K562 (cell line): ENCODE measurements around the gene ZNF316. TPM values are rescaled to one million over a fixed set of nuclear protein-coding genes. Genes with fewer than 3 reads are reported as not detected.
A peak's percentile ranks its signal among the peaks of the same experiment; 100 is the strongest.

Source experiments
- ATAC-seq: fragments of 200-7000 bp; cut with Tn5 transposase; 3 replicates; pipeline ENCODE4 v1.9.1; 2020; ENCODE audit warnings: moderate library complexity
- BruUV-seq: library from RNA; stranded (reverse); fragments of 400-500 nt; replicated peaks from 2 replicates; lab custom pipeline; 2021; lab: Mats Ljungman, UMichigan
- CTCF ChIA-PET: fragments of 300-600 bp; formaldehyde crosslinking; extraction: SDS; loops from one replicate; lab custom pipeline; 2021; ENCODE audit warnings: low intra/inter-chr PET ratio; lab: Yijun Ruan, JAX
- POLR2A ChIA-PET: fragments of 300-600, 350-650 bp; sonication (Branson Sonifier 250); formaldehyde crosslinking; extraction: SDS; loops from one replicate; lab custom pipeline; 2021; ENCODE audit warnings: antibody characterized with exemption, inconsistent platforms; lab: Yijun Ruan, JAX
- DNase-seq, 4 experiments: peaks; one replicate each; pipeline versions ENCODE4 v3.0.0 to v3.0.0-alpha.2; 2011 to 2018; ENCODE audit warnings: low spot score in 3 of 4, mixed read lengths in 3 of 4; ENCODE audit errors: extremely low read depth in 1 of 4
- FAIRE-seq: peaks from 2 replicates; lab custom pipeline; 2011; peaks lifted over from hg19 to GRCh38; lab: Jason Lieb, UNC
- H2AFZ ChIP-seq: 2 replicates; pipeline ENCODE4 v1.6.0; 2011; ENCODE audit warnings: low read depth, low read length, control low read depth, inconsistent platforms
- H3K27ac ChIP-seq: fragments of 200-600 bp; 3 replicates; pipeline ENCODE4 v1.8.0; 2011; ENCODE audit warnings: low read depth, mild to moderate bottlenecking, control low read depth, inconsistent platforms, low read length, moderate library complexity, mixed read lengths; ENCODE audit errors: extremely low read depth
- H3K27me3 ChIP-seq, 2 experiments: fragments of 300-600 bp in 1 of 2; 2 replicates in 1 of 2; 3 replicates in 1 of 2; pipeline versions ENCODE4 v1.6.0 to v1.8.0; 2011; ENCODE audit warnings: inconsistent platforms in 2 of 2, low read length in 2 of 2, mild to moderate bottlenecking in 1 of 2, mixed read lengths in 1 of 2, moderate library complexity in 1 of 2; ENCODE audit not compliant: control insufficient read depth in 2 of 2, insufficient read depth in 2 of 2
- H3K36me3 ChIP-seq: fragments of 300-600 bp; 3 replicates; pipeline ENCODE4 v1.8.0; 2011; ENCODE audit warnings: mild to moderate bottlenecking, low read length, inconsistent platforms; ENCODE audit not compliant: control insufficient read depth, insufficient read depth
- H3K4me1 ChIP-seq, 2 experiments: fragments of 200-600 bp in 1 of 2; replicated peaks in 1 of 2; 2 replicates in 1 of 2; 3 replicates in 1 of 2; pipeline versions ENCODE4 v1.5.1 to v1.8.0; 2011; ENCODE audit warnings: inconsistent platforms in 2 of 2, low read length in 2 of 2, mild to moderate bottlenecking in 1 of 2, mixed read lengths in 1 of 2, moderate library complexity in 1 of 2; ENCODE audit not compliant: control insufficient read depth in 2 of 2, insufficient read depth in 2 of 2
- H3K4me2 ChIP-seq: 2 replicates; pipeline ENCODE4 v1.6.1; 2011; ENCODE audit warnings: low read length, control low read depth, inconsistent platforms, mixed read lengths; ENCODE audit not compliant: insufficient read depth
- H3K4me3 ChIP-seq: fragments of 200-600 bp; sonication (generic), shearing (Covaris generic); 2 replicates; pipeline ENCODE4 v1.5.1; 2016; ENCODE audit warnings: control low read depth, inconsistent platforms
- H3K79me2 ChIP-seq: fragments of 200-600 bp; 3 replicates; pipeline ENCODE4 v1.8.0; 2011; ENCODE audit warnings: low read length, inconsistent platforms; ENCODE audit not compliant: control insufficient read depth, insufficient read depth
- H3K9ac ChIP-seq, 2 experiments: 2 replicates each; pipeline versions ENCODE4 v1.6.0 to v1.6.1; 2011; ENCODE audit warnings: low read depth in 2 of 2, low read length in 2 of 2, control low read depth in 1 of 2, inconsistent platforms in 1 of 2, mild to moderate bottlenecking in 1 of 2, mixed read lengths in 1 of 2; ENCODE audit not compliant: insufficient read depth in 1 of 2
- H3K9me1 ChIP-seq: one replicate; pipeline ENCODE4 v1.6.0; 2011; ENCODE audit warnings: inconsistent platforms, mild to moderate bottlenecking, low read length, moderate library complexity; ENCODE audit not compliant: control insufficient read depth, insufficient read depth
- H3K9me3 ChIP-seq: replicated peaks from 2 replicates; pipeline ENCODE4 v1.5.1; 2011; ENCODE audit warnings: low read depth, low read length, inconsistent platforms; ENCODE audit not compliant: control insufficient read depth, insufficient read depth
- H4K20me1 ChIP-seq: replicated peaks from 2 replicates; pipeline ENCODE4 v1.6.1; 2011; ENCODE audit warnings: low read length, inconsistent platforms, mixed read lengths; ENCODE audit not compliant: control insufficient read depth, insufficient read depth
- CBFA2T3 ChIP-seq: fragments of 450-650 bp; IDR thresholded peaks from 2 replicates; pipeline ENCODE4 v1.6.1; 2017
- KLF1 ChIP-seq: fragments of 450-650 bp; IDR thresholded peaks from 2 replicates; pipeline ENCODE4 v1.6.1; 2016; ENCODE audit warnings: missing genetic modification characterization, missing compliant biosample characterization
- PHF20 ChIP-seq: fragments of 450-650 bp; IDR thresholded peaks from 2 replicates; pipeline ENCODE4 v1.6.1; 2018; ENCODE audit not compliant: partially characterized antibody
- POLR2AphosphoS5 ChIP-seq: IDR thresholded peaks from 2 replicates; pipeline ENCODE4 v1.6.1; 2011; ENCODE audit warnings: mild to moderate bottlenecking, low read depth, low read length, moderate library complexity; ENCODE audit not compliant: control insufficient read depth, insufficient read depth
- RHOXF2B ChIP-seq: fragments of 250-450 bp; sonication (Bioruptor Pico); conservative IDR thresholded peaks from 2 replicates; pipeline ENCODE4 v1.5.1; 2021
- SETDB1 ChIP-seq: IDR thresholded peaks from one replicate; pipeline ENCODE4 v1.6.1; 2012; ENCODE audit warnings: low read length, control low read depth, inconsistent platforms
- TARDBP ChIP-seq: fragments of 450-650 bp; IDR thresholded peaks from 2 replicates; pipeline ENCODE4 v1.6.1; 2016
- ZNF408 ChIP-seq: fragments of 250-450 bp; sonication (Bioruptor Pico); IDR thresholded peaks from 2 replicates; pipeline ENCODE4 v1.4.0; 2020; ENCODE audit warnings: low read depth, mild to moderate bottlenecking, moderate library complexity
- ZNF507 ChIP-seq: conservative IDR thresholded peaks from 2 replicates; pipeline ENCODE4 v1.6.1; 2017; ENCODE audit warnings: missing genetic modification characterization, missing compliant biosample characterization
- WGBS: fragments of 100-300 bp; shearing (Covaris generic); methylation state at CpG from one replicate; pipeline ENCODE4 v1.1.6; 2016; ENCODE audit warnings: low coverage, mixed read lengths; ENCODE audit not compliant: insufficient coverage; ENCODE audit errors: missing lambda C conversion rate; 5-methylcytosine and 5-hydroxymethylcytosine counted together
- in situ Hi-C: fragments of 300-500 bp; cut with MboI; formaldehyde crosslinking; loops from 4 replicates; pipeline ENCODE4 v1.15.0; 2018; ENCODE audit warnings: inconsistent platforms, mixed read lengths
- intact Hi-C: fragments of 100-400 bp; cut with micrococcal nuclease; formaldehyde crosslinking; loops from 2 replicates; pipeline ENCODE4 v1.14.2; 2022
- polyA plus RNA-seq, 8 experiments: library from polyadenylated mRNA; depleted of rRNA in 4 of 8; stranded (reverse) in 5 of 8; unstranded in 3 of 8; fragments of >200 nt; fragmentation: Nextera tagmentation in 2 of 8; fragmentation: Illumina TruSeq in 1 of 8; extraction: Ambion mirVana in 2 of 8; extraction: Trizol in 1 of 8; gene quantifications; 2 replicates each; pipeline versions ENCODE4 v1.2.1 to v1.2.3, GENCODE V29; 2011 to 2014; ENCODE audit warnings: inconsistent platforms in 1 of 8, missing spikeins in 1 of 8
- total RNA-seq, 7 experiments: library from RNA; depleted of rRNA in 6 of 7; stranded (reverse); fragments of >200 nt in 6 of 7; fragmentation: Illumina TruSeq in 2 of 7; extraction: Trizol in 2 of 7; gene quantifications; 2 replicates each; pipeline versions ENCODE4 v1.2.1 to v1.2.3, GENCODE V29; 2011 to 2021; ENCODE audit warnings: low replicate concordance in 1 of 7
- TF ChIP-seq, protein P1 (sequence below): fragments of 450-650 bp; IDR thresholded peaks from one replicate; pipeline ENCODE4 v1.6.1; 2018; ENCODE audit warnings: mild to moderate bottlenecking, moderate library complexity; ENCODE audit not compliant: partially characterized antibody

Gene ZNF316
- total and polyA plus RNA-seq, 9 of the 15 experiments (the other 6 are each of a cell fraction or from before 2014, with no cell fraction given) = 0.10 to 34.0 (median 8.6) TPM

DNA sequence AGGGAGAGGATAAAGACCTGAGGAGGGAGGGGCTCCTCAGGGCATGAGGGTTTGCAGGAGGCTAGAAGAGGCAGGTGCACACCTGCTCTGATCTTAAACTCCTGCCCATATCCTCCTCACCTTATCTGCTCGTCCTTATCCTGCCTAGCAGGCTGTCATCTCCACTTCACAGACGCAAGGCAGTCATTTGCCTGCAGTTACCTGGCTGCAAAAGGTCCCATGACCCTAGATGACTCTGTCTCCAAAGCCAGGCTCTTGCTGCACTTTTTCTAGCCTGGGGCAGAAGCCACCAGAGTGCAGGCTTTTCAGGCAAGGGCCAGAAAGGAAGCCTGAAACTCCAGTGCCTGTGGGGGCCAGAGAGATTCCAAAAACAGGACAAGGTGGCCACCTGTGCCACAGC is 23.4 kb upstream of the ZNF316 start:
- no peaks in the 10 kb centered on the region for H3K36me3 ChIP-seq
- no peaks in the 10 kb centered on the region for H3K9me1 ChIP-seq
- BruUV-seq = no TSS peak
- no peaks in the 10 kb centered on the region for H3K79me2 ChIP-seq
- peaks cover 0 to 16% of the 10 kb centered on the region in 2 experiments; a peak in 2 of 5 replicates for H3K4me1 ChIP-seq
- no peak overlapping the region for H3K27ac ChIP-seq
- peaks cover 22 to 53% of the 10 kb centered on the region in 2 experiments for H3K27me3 ChIP-seq
- H3K9me3 ChIP-seq = no peaks in the 10 kb centered on the region
- no peak for ATAC-seq
- in situ Hi-C loops = no loop called here
- ChIA-PET CTCF (no interaction called here), POLR2A (no interaction called here)
- TF ChIP-seq CBFA2T3 (0 out of 2 replicates have a peak, but pooled peaks have one; percentile 22), ZNF408 (CRISPR knock-in tag) (no peak), ZNF507 (tag) (no peak), POLR2AphosphoS5 (no peak)
- no peak overlapping the region for H3K4me2 ChIP-seq
- WGBS = 0% methylated on average over 2 of the region's 2 CpGs
- H3K9ac ChIP-seq = no peak overlapping the region
- no peak for FAIRE-seq
- no peak overlapping the region for H3K4me3 ChIP-seq
- DNase-seq = no peak
- H4K20me1 ChIP-seq = no peaks in the 10 kb centered on the region
- H2AFZ ChIP-seq = no peak overlapping the region
- intact Hi-C loops = no loop called here

DNA sequence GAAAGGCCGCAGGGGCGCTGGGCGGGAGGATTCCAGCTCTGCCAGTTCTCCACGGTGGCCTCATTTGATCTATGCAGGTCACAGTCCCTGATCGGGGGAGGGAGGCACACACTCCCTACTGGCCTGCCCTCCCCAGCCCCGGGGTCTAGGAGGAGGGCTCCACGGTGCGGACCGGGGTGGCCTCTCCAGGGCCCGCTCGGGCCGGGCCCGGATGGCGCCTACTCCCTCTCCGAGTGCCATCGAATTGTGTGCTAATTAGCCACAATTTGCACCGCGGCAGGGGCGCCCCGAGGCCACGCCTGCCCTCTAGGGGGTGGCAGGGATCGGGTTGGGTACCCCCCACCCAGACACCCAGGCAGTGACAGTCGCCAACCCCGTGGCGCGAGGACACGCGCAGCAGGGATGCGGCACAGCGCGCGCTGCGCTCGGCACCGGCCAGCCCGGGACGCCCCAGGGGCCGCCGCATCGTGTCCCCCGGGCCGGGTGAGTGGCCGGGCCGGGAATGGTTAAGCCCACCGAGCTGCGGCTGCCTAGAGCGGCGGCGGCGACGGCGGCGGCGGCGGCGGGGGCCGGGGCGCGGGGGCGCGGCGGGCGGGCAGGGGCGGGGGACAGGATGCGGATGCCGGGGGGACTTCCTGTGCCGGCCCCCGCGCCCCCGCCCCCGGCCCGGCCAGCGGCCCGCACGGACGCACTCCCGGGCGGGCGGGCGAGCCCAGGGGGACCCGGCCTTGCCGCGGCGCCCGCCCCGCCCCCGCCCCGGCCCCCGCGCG is 22.0 kb upstream of the ZNF316 start, which contains the start of gene ZNF853:
TSS of gene ZNF853 (plus strand) at position 658 of the 770 bp plus-strand sequence. CDS start 565 bp downstream, outside the sequence.
- intact Hi-C loops = no loop called here
- H3K79me2 ChIP-seq = no peaks in the 10 kb centered on the region
- FAIRE-seq = no peak
- TF ChIP-seq, protein P1, sequence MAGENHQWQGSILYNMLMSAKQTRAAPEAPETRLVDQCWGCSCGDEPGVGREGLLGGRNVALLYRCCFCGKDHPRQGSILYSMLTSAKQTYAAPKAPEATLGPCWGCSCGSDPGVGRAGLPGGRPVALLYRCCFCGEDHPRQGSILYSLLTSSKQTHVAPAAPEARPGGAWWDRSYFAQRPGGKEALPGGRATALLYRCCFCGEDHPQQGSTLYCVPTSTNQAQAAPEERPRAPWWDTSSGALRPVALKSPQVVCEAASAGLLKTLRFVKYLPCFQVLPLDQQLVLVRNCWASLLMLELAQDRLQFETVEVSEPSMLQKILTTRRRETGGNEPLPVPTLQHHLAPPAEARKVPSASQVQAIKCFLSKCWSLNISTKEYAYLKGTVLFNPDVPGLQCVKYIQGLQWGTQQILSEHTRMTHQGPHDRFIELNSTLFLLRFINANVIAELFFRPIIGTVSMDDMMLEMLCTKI = no peak
- TF ChIP-seq TARDBP (no peak), SETDB1 (no peak), PHF20 (no peak), RHOXF2B (CRISPR knock-in tag) (no peak), KLF1 (tag) (no peak)
- H3K9me3 ChIP-seq = no peaks in the 10 kb centered on the region
- POLR2A ChIA-PET = no interaction called here
- BruUV-seq = no TSS peak
- no peaks in the 10 kb centered on the region for H4K20me1 ChIP-seq
- peaks cover 32 to 64% of the 10 kb centered on the region in 2 experiments for H3K27me3 ChIP-seq
- no peak within 1 kb of the TSS for H3K27ac ChIP-seq
- H3K4me2 ChIP-seq = no peak within 1 kb of the TSS
- no peak within 1 kb of the TSS for H3K4me3 ChIP-seq
- H2AFZ ChIP-seq = no peak within 1 kb of the TSS
- WGBS = 61% methylated on average over 31 of the region's 91 CpGs
- DNase-seq = peak in 2 of 4 experiments; percentile 25 to 33
- in situ Hi-C loops = no loop called here
- peaks cover 0 to 16% of the 10 kb centered on the region in 2 experiments; a peak in 2 of 5 replicates for H3K4me1 ChIP-seq
- ATAC-seq = no peak
- no peaks in the 10 kb centered on the region for H3K36me3 ChIP-seq
- no peak within 1 kb of the TSS for H3K9ac ChIP-seq
- H3K9me1 ChIP-seq = no peaks in the 10 kb centered on the region
- CTCF ChIA-PET = no interaction called here
